Measurements from ENCODE around the gene PTPRD. TPM values are rescaled to one million over a fixed set of nuclear protein-coding genes. Genes with fewer than 3 reads are reported as not detected.

PTPRD gene
- total RNA-seq, 4 donors from 2014 or later = 0.78 to 11.7 (median 1.6) TPM

- H3K9me3 ChIP-seq = no peaks in the 10 kb centered on the region
- in situ Hi-C loops (cut with MboI; ENCODE audit: low sequenced_read_pairs in 4 of 4) = no loop called here
- H3K4me3 ChIP-seq = no peak overlapping the region
- no peak for DNase-seq
- no peak for ATAC-seq
- no peak for TF ChIP-seq POLR2A (IDR thresholded peaks at IDR 0.05)
- TF ChIP-seq CTCF (IDR thresholded peaks at IDR 0.05 in 4 of 5, conservative IDR thresholded peaks at IDR 0.05 in 1 of 5) = no peak
- no peaks in the 10 kb centered on the region for H3K4me1 ChIP-seq
- no peaks in the 10 kb centered on the region for H3K27me3 ChIP-seq
- H3K36me3 ChIP-seq = no peaks in the 10 kb centered on the region
- H3K27ac ChIP-seq = no peak overlapping the region
- intact Hi-C loops (cut with DNase I; ENCODE audit: low total_unique reads) = no loop called here
Measured at GRCh38 chr9:10000669-10001068, 612.1 kb downstream of the PTPRD start.

- H3K27ac ChIP-seq = no peak overlapping the region
- in situ Hi-C loops (cut with MboI; ENCODE audit: low sequenced_read_pairs in 4 of 4) = no loop called here
- no peak for ATAC-seq
- intact Hi-C loops (cut with DNase I; ENCODE audit: low total_unique reads) = no loop called here
- DNase-seq = no peak
- no peaks in the 10 kb centered on the region for H3K9me3 ChIP-seq
- no peaks in the 10 kb centered on the region for H3K36me3 ChIP-seq
- H3K27me3 ChIP-seq = no peaks in the 10 kb centered on the region
- H3K4me3 ChIP-seq = no peak overlapping the region
- no peak for TF ChIP-seq POLR2A (IDR thresholded peaks at IDR 0.05)
- no peak for TF ChIP-seq CTCF (IDR thresholded peaks at IDR 0.05 in 4 of 5, conservative IDR thresholded peaks at IDR 0.05 in 1 of 5)
- no peaks in the 10 kb centered on the region for H3K4me1 ChIP-seq
Measured at GRCh38 chr9:9998491-9999287, 614.1 kb downstream of the PTPRD start.

- ATAC-seq (no peak), DNase-seq (no peak)
- in situ Hi-C loops (cut with MboI; ENCODE audit: low sequenced_read_pairs in 4 of 4) (no loop called here), intact Hi-C loops (cut with DNase I; ENCODE audit: low total_unique reads) (no loop called here)
- no peaks in the 10 kb centered on the region for H3K27me3 ChIP-seq
- TF ChIP-seq POLR2A (IDR thresholded peaks at IDR 0.05) (no peak), CTCF (IDR thresholded peaks at IDR 0.05 in 4 of 5, conservative IDR thresholded peaks at IDR 0.05 in 1 of 5) (no peak)
- no peaks in the 10 kb centered on the region for H3K4me1 ChIP-seq
- H3K27ac ChIP-seq = no peak overlapping the region
- H3K4me3 ChIP-seq = no peak overlapping the region
- H3K36me3 ChIP-seq = no peaks in the 10 kb centered on the region
- H3K9me3 ChIP-seq = no peaks in the 10 kb centered on the region
Measured at GRCh38 chr9:9997585-9997984, 615.2 kb downstream of the PTPRD start.

GRCh38 chr9:9996259-9996658, 616.5 kb downstream of the PTPRD start:
- ATAC-seq = no peak
- no peak for DNase-seq
- in situ Hi-C loops (cut with MboI; ENCODE audit: low sequenced_read_pairs in 4 of 4) = no loop called here
- no peak overlapping the region for H3K27ac ChIP-seq
- intact Hi-C loops (cut with DNase I; ENCODE audit: low total_unique reads) = no loop called here
- H3K9me3 ChIP-seq = no peaks in the 10 kb centered on the region
- no peaks in the 10 kb centered on the region for H3K4me1 ChIP-seq
- H3K27me3 ChIP-seq = no peaks in the 10 kb centered on the region
- no peaks in the 10 kb centered on the region for H3K36me3 ChIP-seq
- H3K4me3 ChIP-seq = no peak overlapping the region
- TF ChIP-seq CTCF (IDR thresholded peaks at IDR 0.05 in 4 of 5, conservative IDR thresholded peaks at IDR 0.05 in 1 of 5) = no peak
- TF ChIP-seq POLR2A (IDR thresholded peaks at IDR 0.05) = no peak

GRCh38 chr9:9992936-9993335, 619.9 kb downstream of the PTPRD start:
- Histone ChIP-seq H3K27me3 (no peaks in the 10 kb centered on the region), H3K4me1 (no peaks in the 10 kb centered on the region), H3K27ac (no peak overlapping the region), H3K4me3 (no peak overlapping the region), H3K36me3 (no peaks in the 10 kb centered on the region), H3K9me3 (no peaks in the 10 kb centered on the region)
- intact Hi-C loops (cut with DNase I; ENCODE audit: low total_unique reads) (no loop called here), in situ Hi-C loops (cut with MboI; ENCODE audit: low sequenced_read_pairs in 4 of 4) (no loop called here)
- no peak for ATAC-seq
- DNase-seq = no peak
- no peak for TF ChIP-seq POLR2A (IDR thresholded peaks at IDR 0.05)
- TF ChIP-seq CTCF (IDR thresholded peaks at IDR 0.05 in 4 of 5, conservative IDR thresholded peaks at IDR 0.05 in 1 of 5) = no peak
